Measurements from ENCODE around the gene EPHB1. TPM values are rescaled to one million over a fixed set of nuclear protein-coding genes. Genes with fewer than 3 reads are reported as not detected.

The EPHB1 gene
- total RNA-seq, 4 donors from 2014 or later = 1.00 to 8.9 (median 4.5) TPM

- ATAC-seq (no peak), DNase-seq (no peak)
- no peaks in the 10 kb centered on the region for H3K4me1 ChIP-seq
- no peaks in the 10 kb centered on the region for H3K36me3 ChIP-seq
- no peak overlapping the region for H3K27ac ChIP-seq
- intact Hi-C loops (cut with DNase I; ENCODE audit: low total_unique reads) = no loop called here
- TF ChIP-seq CTCF (IDR thresholded peaks at IDR 0.05 in 4 of 5, conservative IDR thresholded peaks at IDR 0.05 in 1 of 5) = no peak
- no peak for TF ChIP-seq POLR2A (IDR thresholded peaks at IDR 0.05)
- in situ Hi-C loops (cut with MboI; ENCODE audit: low sequenced_read_pairs in 4 of 4) = no loop called here
- no peaks in the 10 kb centered on the region for H3K9me3 ChIP-seq
- H3K4me3 ChIP-seq = no peak overlapping the region
- no peaks in the 10 kb centered on the region for H3K27me3 ChIP-seq
These were observed 132.5 kb downstream of the EPHB1 start for GRCh38 chr3:134927599-134927998.

GRCh38 chr3:134928392-134928791, 133.3 kb downstream of the EPHB1 start:
- Histone ChIP-seq H3K27me3 (no peaks in the 10 kb centered on the region), H3K9me3 (no peaks in the 10 kb centered on the region), H3K4me1 (no peaks in the 10 kb centered on the region), H3K27ac (no peak overlapping the region), H3K36me3 (no peaks in the 10 kb centered on the region), H3K4me3 (no peak overlapping the region)
- intact Hi-C loops (cut with DNase I; ENCODE audit: low total_unique reads) = no loop called here
- no peak for TF ChIP-seq POLR2A (IDR thresholded peaks at IDR 0.05)
- TF ChIP-seq CTCF (IDR thresholded peaks at IDR 0.05 in 4 of 5, conservative IDR thresholded peaks at IDR 0.05 in 1 of 5) = no peak
- ATAC-seq (no peak), DNase-seq (no peak)
- in situ Hi-C loops (cut with MboI; ENCODE audit: low sequenced_read_pairs in 4 of 4) = no loop called here

- H3K4me1 ChIP-seq = no peaks in the 10 kb centered on the region
- H3K27ac ChIP-seq = no peak overlapping the region
- H3K4me3 ChIP-seq = no peak overlapping the region
- no peaks in the 10 kb centered on the region for H3K9me3 ChIP-seq
- no peaks in the 10 kb centered on the region for H3K36me3 ChIP-seq
- no peak for ATAC-seq
- in situ Hi-C loops (cut with MboI; ENCODE audit: low sequenced_read_pairs in 4 of 4) (no loop called here), intact Hi-C loops (cut with DNase I; ENCODE audit: low total_unique reads) (no loop called here)
- DNase-seq = no peak
- no peaks in the 10 kb centered on the region for H3K27me3 ChIP-seq
- TF ChIP-seq POLR2A (IDR thresholded peaks at IDR 0.05) (no peak), CTCF (IDR thresholded peaks at IDR 0.05 in 4 of 5, conservative IDR thresholded peaks at IDR 0.05 in 1 of 5) (no peak)
These were observed 133.8 kb downstream of the EPHB1 start for GRCh38 chr3:134928819-134929218.

DNA sequence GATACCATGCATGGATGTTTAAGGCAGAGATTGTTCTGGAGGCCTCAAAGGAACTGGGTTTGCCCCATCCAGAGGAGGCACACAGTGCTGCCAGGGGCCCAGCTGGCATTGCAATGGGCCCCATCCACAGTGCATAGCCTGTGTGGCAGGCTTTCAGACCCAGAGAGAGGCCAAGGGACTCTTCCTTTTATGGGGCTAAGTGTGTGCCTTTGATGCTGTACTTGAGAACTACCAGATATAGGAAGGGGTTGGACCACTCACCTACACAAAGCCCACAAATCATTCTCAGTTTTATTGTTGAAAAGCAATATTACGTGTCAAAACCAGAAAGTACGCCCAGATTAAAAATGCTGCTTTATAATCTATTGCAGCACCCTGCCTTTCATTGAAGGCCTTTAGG, 134.9 kb downstream of the EPHB1 start:
- no peak overlapping the region for H3K27ac ChIP-seq
- no peaks in the 10 kb centered on the region for H3K36me3 ChIP-seq
- H3K4me1 ChIP-seq = no peaks in the 10 kb centered on the region
- H3K9me3 ChIP-seq = no peaks in the 10 kb centered on the region
- no peak for DNase-seq
- H3K4me3 ChIP-seq = no peak overlapping the region
- no peak for TF ChIP-seq CTCF (IDR thresholded peaks at IDR 0.05 in 4 of 5, conservative IDR thresholded peaks at IDR 0.05 in 1 of 5)
- no peak for TF ChIP-seq POLR2A (IDR thresholded peaks at IDR 0.05)
- intact Hi-C loops (cut with DNase I; ENCODE audit: low total_unique reads) (no loop called here), in situ Hi-C loops (cut with MboI; ENCODE audit: low sequenced_read_pairs in 4 of 4) (no loop called here)
- no peak for ATAC-seq
- H3K27me3 ChIP-seq = no peaks in the 10 kb centered on the region

- DNase-seq (no peak), ATAC-seq (no peak)
- Histone ChIP-seq H3K4me1 (no peaks in the 10 kb centered on the region), H3K27me3 (no peaks in the 10 kb centered on the region), H3K9me3 (no peaks in the 10 kb centered on the region), H3K27ac (no peak overlapping the region), H3K4me3 (no peak overlapping the region), H3K36me3 (no peaks in the 10 kb centered on the region)
- in situ Hi-C loops (cut with MboI; ENCODE audit: low sequenced_read_pairs in 4 of 4) = no loop called here
- intact Hi-C loops (cut with DNase I; ENCODE audit: low total_unique reads) = no loop called here
- TF ChIP-seq POLR2A (IDR thresholded peaks at IDR 0.05) = no peak
These were observed 136.2 kb downstream of the EPHB1 start for GRCh38 chr3:134931045-134931785.
